Neural cell (in vitro differentiated cells): ENCODE results near the gene PNKD. TPM values are rescaled to one million over a fixed set of nuclear protein-coding genes. Genes with fewer than 3 reads are reported as not detected.

Experiments
- H2AFZ ChIP-seq: fragments of 200-600, 300-800 bp; sonication (generic), shearing (Covaris generic); 2 replicates; pipeline ENCODE4 v1.6.0; 2014; ENCODE audit warnings: low read depth, mild to moderate bottlenecking, antibody characterized with exemption, low read length, moderate library complexity
- H3F3A ChIP-seq: fragments of 200-600 bp; shearing (Covaris generic); 2 replicates; pipeline ENCODE4 v1.6.1; 2016; ENCODE audit warnings: mild to moderate bottlenecking, moderate library complexity, mixed read lengths, antibody characterized with exemption, low read length; ENCODE audit not compliant: insufficient read depth, poor library complexity, severe bottlenecking
- H3K27ac ChIP-seq: fragments of 200-600, 300-800 bp; sonication (generic), shearing (Covaris generic); 2 replicates; pipeline ENCODE4 v1.5.1; 2014; ENCODE audit warnings: mild to moderate bottlenecking, low read length, moderate library complexity
- H3K27me3 ChIP-seq: fragments of 300-800, 200-600 bp; sonication (generic), shearing (Covaris generic); 2 replicates; pipeline ENCODE4 v1.6.0; 2014; ENCODE audit warnings: mild to moderate bottlenecking, low read depth, low read length, moderate library complexity; ENCODE audit not compliant: insufficient read depth
- H3K36me3 ChIP-seq: fragments of 300-800, 200-600 bp; sonication (generic), shearing (Covaris generic); 2 replicates; pipeline ENCODE4 v1.5.1; 2014; ENCODE audit warnings: mild to moderate bottlenecking, antibody characterized with exemption, low read length, moderate library complexity; ENCODE audit not compliant: insufficient read depth
- H3K4me2 ChIP-seq: fragments of 300-800, 200-600 bp; sonication (generic), shearing (Covaris generic); 2 replicates; pipeline ENCODE4 v1.6.0; 2014; ENCODE audit warnings: mild to moderate bottlenecking, low read length
- H3K4me3 ChIP-seq: fragments of 300-800, 200-600 bp; sonication (generic), shearing (Covaris generic); 2 replicates; pipeline ENCODE4 v1.5.1; 2014; ENCODE audit warnings: mild to moderate bottlenecking, low read length, moderate library complexity
- H3K79me2 ChIP-seq: fragments of 200-600 bp; shearing (Covaris generic); replicated peaks from 2 replicates; pipeline ENCODE4 v1.6.0; 2014; ENCODE audit warnings: mild to moderate bottlenecking, low read length, moderate library complexity; ENCODE audit not compliant: insufficient read depth
- H3K9ac ChIP-seq: fragments of 300-800, 200-600 bp; sonication (generic), shearing (Covaris generic); 2 replicates; pipeline ENCODE4 v1.6.1; 2016; ENCODE audit warnings: mild to moderate bottlenecking, low read length, mixed read lengths
- H3K9me2 ChIP-seq: fragments of 200-600 bp; shearing (Covaris generic); 2 replicates; pipeline ENCODE4 v1.6.1; 2016; ENCODE audit warnings: mild to moderate bottlenecking, low read length, mixed read lengths; ENCODE audit not compliant: insufficient read depth
- H3K9me3 ChIP-seq: fragments of 200-600, 300-800 bp; sonication (generic), shearing (Covaris generic); 2 replicates; pipeline ENCODE4 v1.6.1; 2016; ENCODE audit warnings: mild to moderate bottlenecking, mixed run types, low read length, moderate library complexity, mixed read lengths
- H4K20me1 ChIP-seq: fragments of 200-600 bp; shearing (Covaris generic); 2 replicates; pipeline ENCODE4 v1.6.1; 2016; ENCODE audit warnings: mild to moderate bottlenecking, mixed run types; ENCODE audit not compliant: insufficient read depth
- EP300 ChIP-seq: fragments of 450-650 bp; conservative IDR thresholded peaks from 2 replicates; pipeline ENCODE4 v1.6.1; 2014; ENCODE audit warnings: antibody characterized with exemption, mild to moderate bottlenecking, moderate library complexity; ENCODE audit not compliant: poor library complexity, severe bottlenecking
- EZH2 ChIP-seq: fragments of 200-600, 300-800 bp; shearing (Covaris generic), sonication (generic); IDR thresholded peaks from 2 replicates; pipeline ENCODE4 v1.6.1; 2014; ENCODE audit warnings: antibody characterized with exemption, low read length, borderline replicate concordance, mild to moderate bottlenecking; ENCODE audit not compliant: insufficient read depth, poor library complexity, severe bottlenecking
- POLR2AphosphoS5 ChIP-seq: IDR thresholded peaks from 2 replicates; pipeline ENCODE4 v1.6.1; 2012
- SMC3 ChIP-seq: fragments of 450-650 bp; conservative IDR thresholded peaks from 2 replicates; pipeline ENCODE4 v1.6.1; 2014; ENCODE audit warnings: antibody characterized with exemption, mild to moderate bottlenecking, moderate library complexity; ENCODE audit not compliant: poor library complexity
- TAF1 ChIP-seq: IDR thresholded peaks from 2 replicates; pipeline ENCODE4 v1.6.1; 2012; ENCODE audit warnings: low read depth
- polyA plus RNA-seq: library from polyadenylated mRNA; depleted of rRNA; stranded (reverse); fragments of >200 nt; gene quantifications from 2 replicates; pipeline ENCODE4 v1.2.3, GENCODE V29; 2014
- TF ChIP-seq, protein P1 (sequence below): IDR thresholded peaks from 2 replicates; pipeline ENCODE4 v1.6.1; 2012; ENCODE audit warnings: borderline replicate concordance
- TF ChIP-seq, protein P2 (sequence below): fragments of 450-650 bp; IDR thresholded peaks from 2 replicates; pipeline ENCODE4 v1.5.1; 2014; ENCODE audit warnings: antibody characterized with exemption, mild to moderate bottlenecking, moderate library complexity; ENCODE audit not compliant: poor library complexity, severe bottlenecking

PNKD gene
- polyA plus RNA-seq, 1 donor from 2014 or later, result 59.7 TPM

DNA sequence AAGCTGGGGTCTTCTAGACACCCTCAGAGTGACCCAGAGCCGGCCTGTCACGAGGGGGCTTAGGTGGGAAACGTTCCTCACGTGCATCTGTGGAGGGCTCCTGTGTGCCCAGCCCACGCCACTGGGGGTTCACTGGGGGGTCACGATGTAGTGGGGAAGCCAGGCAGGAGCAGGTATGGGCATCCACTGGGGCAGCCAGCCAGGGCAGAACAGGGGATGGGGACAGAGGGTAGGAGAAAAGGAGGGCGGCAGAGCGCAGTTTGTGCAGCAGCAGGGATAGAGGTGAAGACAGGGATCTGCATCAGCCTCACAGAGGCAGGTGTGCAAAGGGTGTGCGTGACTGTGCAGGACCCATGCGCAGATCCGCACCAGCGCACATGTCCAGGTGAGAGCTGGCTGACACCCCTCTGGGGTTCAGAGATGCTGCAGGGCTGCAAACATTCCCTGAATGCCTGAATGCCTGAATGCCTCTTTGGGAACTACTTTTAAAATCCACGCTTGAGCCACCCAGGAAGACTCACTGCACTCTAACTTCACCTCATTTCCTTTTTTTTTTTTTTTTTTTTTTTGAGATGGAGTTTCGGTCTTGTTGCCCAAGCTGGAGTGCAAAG is 10.0 kb downstream of the PNKD start:
- TF ChIP-seq POLR2AphosphoS5, result no peak
- TF ChIP-seq, protein P1, sequence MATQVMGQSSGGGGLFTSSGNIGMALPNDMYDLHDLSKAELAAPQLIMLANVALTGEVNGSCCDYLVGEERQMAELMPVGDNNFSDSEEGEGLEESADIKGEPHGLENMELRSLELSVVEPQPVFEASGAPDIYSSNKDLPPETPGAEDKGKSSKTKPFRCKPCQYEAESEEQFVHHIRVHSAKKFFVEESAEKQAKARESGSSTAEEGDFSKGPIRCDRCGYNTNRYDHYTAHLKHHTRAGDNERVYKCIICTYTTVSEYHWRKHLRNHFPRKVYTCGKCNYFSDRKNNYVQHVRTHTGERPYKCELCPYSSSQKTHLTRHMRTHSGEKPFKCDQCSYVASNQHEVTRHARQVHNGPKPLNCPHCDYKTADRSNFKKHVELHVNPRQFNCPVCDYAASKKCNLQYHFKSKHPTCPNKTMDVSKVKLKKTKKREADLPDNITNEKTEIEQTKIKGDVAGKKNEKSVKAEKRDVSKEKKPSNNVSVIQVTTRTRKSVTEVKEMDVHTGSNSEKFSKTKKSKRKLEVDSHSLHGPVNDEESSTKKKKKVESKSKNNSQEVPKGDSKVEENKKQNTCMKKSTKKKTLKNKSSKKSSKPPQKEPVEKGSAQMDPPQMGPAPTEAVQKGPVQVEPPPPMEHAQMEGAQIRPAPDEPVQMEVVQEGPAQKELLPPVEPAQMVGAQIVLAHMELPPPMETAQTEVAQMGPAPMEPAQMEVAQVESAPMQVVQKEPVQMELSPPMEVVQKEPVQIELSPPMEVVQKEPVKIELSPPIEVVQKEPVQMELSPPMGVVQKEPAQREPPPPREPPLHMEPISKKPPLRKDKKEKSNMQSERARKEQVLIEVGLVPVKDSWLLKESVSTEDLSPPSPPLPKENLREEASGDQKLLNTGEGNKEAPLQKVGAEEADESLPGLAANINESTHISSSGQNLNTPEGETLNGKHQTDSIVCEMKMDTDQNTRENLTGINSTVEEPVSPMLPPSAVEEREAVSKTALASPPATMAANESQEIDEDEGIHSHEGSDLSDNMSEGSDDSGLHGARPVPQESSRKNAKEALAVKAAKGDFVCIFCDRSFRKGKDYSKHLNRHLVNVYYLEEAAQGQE, result no peak

DNA sequence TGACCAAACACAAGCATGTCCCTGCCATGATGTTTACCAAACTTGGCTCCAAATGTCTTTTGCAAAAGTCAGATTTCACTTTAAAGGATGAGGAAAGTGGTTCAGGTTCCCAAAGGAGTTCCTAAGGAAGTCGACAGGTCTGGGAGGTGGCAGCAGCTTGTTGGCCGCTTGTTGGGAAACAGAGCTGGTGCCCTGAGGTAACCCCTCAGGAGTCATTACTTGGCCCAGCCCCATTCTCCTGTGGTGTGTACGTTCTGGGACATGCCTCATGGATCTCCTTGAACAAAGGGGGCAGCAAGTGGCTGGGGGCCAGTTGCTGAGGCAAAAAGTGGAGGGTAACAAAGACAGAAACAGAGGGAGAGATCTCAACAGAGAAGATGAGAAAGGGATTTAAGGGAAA is 11.1 kb downstream of the PNKD start:
- Histone ChIP-seq H3K36me3 (no peaks in the 10 kb centered on the region), H2AFZ (no peak overlapping the region), H3K9me2 (no peaks in the 10 kb centered on the region), H4K20me1 (no peaks in the 10 kb centered on the region), H3K4me3 (no peak overlapping the region), H3F3A (no peaks in the 10 kb centered on the region), H3K4me2 (no peak overlapping the region), H3K27me3 (no peaks in the 10 kb centered on the region), H3K9me3 (no peaks in the 10 kb centered on the region), H3K27ac (no peak overlapping the region), H3K9ac (no peak overlapping the region), H3K79me2 (no peaks in the 10 kb centered on the region)
- TF ChIP-seq, protein P1, result no peak
- TF ChIP-seq EP300, result no peak
- no peak for TF ChIP-seq SMC3

More for the DNA sequence above, 10.0 kb downstream of the PNKD start:
- Histone ChIP-seq H3K4me2 (no peak overlapping the region), H3K9me2 (no peaks in the 10 kb centered on the region), H4K20me1 (no peaks in the 10 kb centered on the region), H3K79me2 (no peaks in the 10 kb centered on the region), H3K36me3 (no peaks in the 10 kb centered on the region), H3K27me3 (no peaks in the 10 kb centered on the region), H3F3A (no peaks in the 10 kb centered on the region), H3K9me3 (no peaks in the 10 kb centered on the region), H3K27ac (no peak overlapping the region), H2AFZ (no peak overlapping the region), H3K9ac (no peak overlapping the region), H3K4me3 (no peak overlapping the region)

- H3K36me3 ChIP-seq, result no peaks in the 10 kb centered on the region
- no peaks in the 10 kb centered on the region for H3K79me2 ChIP-seq
- no peak overlapping the region for H2AFZ ChIP-seq
- H4K20me1 ChIP-seq, result no peaks in the 10 kb centered on the region
- no peaks in the 10 kb centered on the region for H3F3A ChIP-seq
- H3K9ac ChIP-seq, result no peak overlapping the region
- no peak overlapping the region for H3K4me3 ChIP-seq
- no peaks in the 10 kb centered on the region for H3K9me3 ChIP-seq
- H3K27ac ChIP-seq, result no peak overlapping the region
- H3K4me2 ChIP-seq, result no peak overlapping the region
- no peaks in the 10 kb centered on the region for H3K9me2 ChIP-seq
- no peaks in the 10 kb centered on the region for H3K27me3 ChIP-seq
- TF ChIP-seq SMC3, result no peak
- TF ChIP-seq, protein P1, result no peak
- no peak for TF ChIP-seq POLR2AphosphoS5
- no peak for TF ChIP-seq TAF1
- no peak for TF ChIP-seq EZH2
- TF ChIP-seq, protein P2, sequence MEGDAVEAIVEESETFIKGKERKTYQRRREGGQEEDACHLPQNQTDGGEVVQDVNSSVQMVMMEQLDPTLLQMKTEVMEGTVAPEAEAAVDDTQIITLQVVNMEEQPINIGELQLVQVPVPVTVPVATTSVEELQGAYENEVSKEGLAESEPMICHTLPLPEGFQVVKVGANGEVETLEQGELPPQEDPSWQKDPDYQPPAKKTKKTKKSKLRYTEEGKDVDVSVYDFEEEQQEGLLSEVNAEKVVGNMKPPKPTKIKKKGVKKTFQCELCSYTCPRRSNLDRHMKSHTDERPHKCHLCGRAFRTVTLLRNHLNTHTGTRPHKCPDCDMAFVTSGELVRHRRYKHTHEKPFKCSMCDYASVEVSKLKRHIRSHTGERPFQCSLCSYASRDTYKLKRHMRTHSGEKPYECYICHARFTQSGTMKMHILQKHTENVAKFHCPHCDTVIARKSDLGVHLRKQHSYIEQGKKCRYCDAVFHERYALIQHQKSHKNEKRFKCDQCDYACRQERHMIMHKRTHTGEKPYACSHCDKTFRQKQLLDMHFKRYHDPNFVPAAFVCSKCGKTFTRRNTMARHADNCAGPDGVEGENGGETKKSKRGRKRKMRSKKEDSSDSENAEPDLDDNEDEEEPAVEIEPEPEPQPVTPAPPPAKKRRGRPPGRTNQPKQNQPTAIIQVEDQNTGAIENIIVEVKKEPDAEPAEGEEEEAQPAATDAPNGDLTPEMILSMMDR, result no peak
These were observed 12.1 kb downstream of the PNKD start for GRCh38 chr2:218282173-218282991.
